Measurements from ENCODE around the gene SFTPD.
"Not testable (repeated sequence)": the region's sequence is repeated elsewhere in the genome, so short reads cannot be mapped to it uniquely, and the experiment has no call there.

DNA sequence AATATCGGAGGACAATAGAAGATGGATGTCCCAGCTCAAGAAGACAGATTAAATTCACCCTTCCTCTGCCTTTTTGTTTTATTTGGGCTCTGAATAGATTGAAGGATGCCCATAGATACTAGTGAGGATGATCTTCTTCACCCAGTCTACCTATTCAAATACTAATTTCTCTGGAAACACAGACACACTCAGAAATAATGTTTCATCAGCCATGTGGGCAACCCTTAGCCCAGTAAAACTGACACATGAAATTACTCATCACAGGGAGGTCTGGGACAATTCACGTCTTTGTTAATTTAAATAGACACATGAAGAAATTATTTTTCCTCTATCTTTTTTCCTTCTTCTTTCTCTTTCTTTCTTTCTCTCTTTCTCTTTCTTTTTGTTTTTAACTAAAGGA, 33.1 kb downstream of the SFTPD start:
- not testable (repeated sequence) for TF ChIP-seq EZH2 (IDR thresholded peaks at IDR 0.05); POLR2AphosphoS5 (IDR thresholded peaks at IDR 0.05; ENCODE audit: borderline replicate concordance, low read depth, low read length)

Data from SK-N-MC (cell line).